ENCODE measurements around the gene PCSK2. TPM values are rescaled to one million over a fixed set of nuclear protein-coding genes. Genes with fewer than 3 reads are reported as not detected.

PCSK2 gene
- total RNA-seq, 4 donors from 2014 or later: 5.3 to 18.1 (median 10.9) TPM

GRCh38 chr20:17479063-17479657 is 252.3 kb downstream of the PCSK2 start:
- no peak overlapping the region for H3K4me3 ChIP-seq (ENCODE audit: low read depth, poor library complexity, severe bottlenecking)
- no peak for DNase-seq (ENCODE audit: low spot score in 2 of 2)
- 90 to 93% methylated on average over 23 of the region's 23 CpGs for WGBS, 2 donors
- intact Hi-C loops (cut with DNase I; ENCODE audit: low total_unique reads): no loop called here
- TF ChIP-seq POLR2A (IDR thresholded peaks at IDR 0.05) (no peak), CTCF (IDR thresholded peaks at IDR 0.05) (no peak)

- intact Hi-C loops (cut with DNase I; ENCODE audit: low total_unique reads): no loop called here
- no peak for DNase-seq (ENCODE audit: low spot score in 2 of 2)
- WGBS, 2 donors: 88 to 91% methylated on average over 11 of the region's 11 CpGs
Measured at GRCh38 chr20:17480696-17481095, 253.9 kb downstream of the PCSK2 start.

GRCh38 chr20:17481661-17482060 is 254.8 kb downstream of the PCSK2 start:
- no peak for DNase-seq (ENCODE audit: low spot score in 2 of 2)
- intact Hi-C loops (cut with DNase I; ENCODE audit: low total_unique reads): no loop called here
- H3K4me3 ChIP-seq (ENCODE audit: low read depth, poor library complexity, severe bottlenecking): no peak overlapping the region
- TF ChIP-seq CTCF (IDR thresholded peaks at IDR 0.05): no peak
- TF ChIP-seq POLR2A (IDR thresholded peaks at IDR 0.05): no peak
- 92% methylated on average over 16 of the region's 16 CpGs for WGBS, 2 donors

More at GRCh38 chr20:17480696-17481095, 253.9 kb downstream of the PCSK2 start:
- TF ChIP-seq POLR2A (IDR thresholded peaks at IDR 0.05) (no peak), CTCF (IDR thresholded peaks at IDR 0.05) (no peak)
- no peak overlapping the region for H3K4me3 ChIP-seq (ENCODE audit: low read depth, poor library complexity, severe bottlenecking)

GRCh38 chr20:17482536-17482935 is 255.7 kb downstream of the PCSK2 start:
- H3K4me3 ChIP-seq (ENCODE audit: low read depth, poor library complexity, severe bottlenecking): no peak overlapping the region
- TF ChIP-seq CTCF (IDR thresholded peaks at IDR 0.05): no peak
- TF ChIP-seq POLR2A (IDR thresholded peaks at IDR 0.05): no peak
- intact Hi-C loops (cut with DNase I; ENCODE audit: low total_unique reads): no loop called here
- DNase-seq (ENCODE audit: low spot score in 2 of 2): no peak
- 72 to 77% methylated on average over 5 of the region's 5 CpGs for WGBS, 2 donors

GRCh38 chr20:17485017-17485416 is 258.2 kb downstream of the PCSK2 start:
- 97 to 100% methylated on average over 2 of the region's 2 CpGs for WGBS, 2 donors
- peak in 1 of 2 donors; percentile 26 for DNase-seq (ENCODE audit: low spot score in 2 of 2)
- intact Hi-C loops (cut with DNase I; ENCODE audit: low total_unique reads): no loop called here
- H3K4me3 ChIP-seq (ENCODE audit: low read depth, poor library complexity, severe bottlenecking): no peak overlapping the region
- TF ChIP-seq CTCF (IDR thresholded peaks at IDR 0.05) (no peak), POLR2A (IDR thresholded peaks at IDR 0.05) (no peak)

Measured in lower leg skin (tissue), 4 donors.